Measurements from ENCODE around the gene CXCR4. TPM values are rescaled to one million over a fixed set of nuclear protein-coding genes. Genes with fewer than 3 reads are reported as not detected.

Gene CXCR4
- total RNA-seq, 2 donors from 2014 or later = 221 to 338 TPM

DNA sequence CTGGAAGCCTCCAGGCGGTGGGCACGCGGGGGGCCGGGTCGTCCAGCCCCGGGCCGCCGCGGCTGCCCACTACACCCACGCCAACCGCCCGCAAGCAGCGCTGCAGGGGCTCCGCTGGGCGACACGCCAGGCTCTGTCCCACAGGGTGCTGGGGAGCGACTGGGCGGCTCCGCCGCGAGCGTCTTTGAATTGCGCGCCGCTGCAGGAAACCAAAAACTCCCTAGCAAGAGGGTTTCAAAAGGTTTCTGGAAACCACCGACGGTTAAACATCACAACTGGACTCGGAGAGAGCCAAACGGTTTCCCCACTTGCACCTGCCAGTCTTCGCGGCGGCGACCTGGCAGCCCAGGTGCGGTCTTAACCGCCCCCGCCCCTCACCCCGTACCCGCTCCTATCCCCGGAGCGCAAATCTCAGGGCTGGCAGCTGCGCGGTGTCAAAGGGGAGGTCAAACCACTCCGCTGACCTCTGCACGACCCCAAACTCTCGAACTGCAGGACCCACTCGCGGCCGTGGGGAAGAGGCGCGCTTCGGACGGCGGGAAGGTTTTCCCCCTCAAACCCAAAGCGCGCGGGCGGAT, 1.0 kb downstream of the CXCR4 start:
- H3K27ac Mint-ChIP-seq = peak overlapping the region; percentile 80
- peak overlapping the region; percentile 89 to 95 for H3K4me3 Mint-ChIP-seq
- peak; percentile 33 to 51 for ATAC-seq (replicated peaks in 1 of 2)
- H3K9me3 Mint-ChIP-seq = no peaks in the 10 kb centered on the region
- H3K27me3 Mint-ChIP-seq (ENCODE audit: low read depth) = peaks cover 9% of the 10 kb centered on the region
- peak; percentile 79 to 80 for DNase-seq
- H3K4me1 Mint-ChIP-seq (ENCODE audit: low read depth) = peaks cover 65% of the 10 kb centered on the region
- H3K36me3 Mint-ChIP-seq (ENCODE audit: insufficient read depth in 2 of 2) = peaks cover 29 to 38% of the 10 kb centered on the region in 2 donors

DNA sequence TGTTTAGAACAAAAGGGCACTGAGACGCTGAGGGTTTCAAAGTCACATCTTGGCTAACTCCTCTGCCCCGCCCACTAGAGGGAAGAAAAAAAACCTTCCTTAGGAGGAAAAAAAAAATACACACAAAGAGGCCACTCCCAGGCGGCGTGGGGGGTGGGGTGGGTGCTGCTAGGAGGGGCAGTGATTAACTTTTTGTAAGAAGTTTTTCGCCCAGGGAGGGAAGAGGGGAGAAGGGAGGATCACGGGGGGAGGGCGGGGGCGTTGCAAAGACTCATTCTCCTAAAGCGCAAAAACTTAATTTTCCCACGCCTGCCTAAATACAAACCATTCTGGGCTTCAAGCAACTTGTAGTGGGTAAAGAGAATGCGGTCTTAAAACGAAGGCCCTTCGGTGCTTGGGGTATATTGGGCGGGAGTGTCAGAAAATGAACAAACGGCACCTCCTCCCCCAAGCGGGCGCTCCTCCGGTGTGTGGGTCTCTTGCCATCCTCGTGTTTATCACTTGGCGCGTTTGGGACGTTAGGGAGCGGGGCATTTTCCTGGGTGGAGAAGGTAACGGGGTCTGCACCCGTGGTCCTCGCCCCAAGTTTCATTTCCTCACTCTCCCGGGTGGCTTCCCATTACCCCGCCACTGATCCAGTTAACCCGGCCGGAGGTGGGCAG, 1.7 kb downstream of the CXCR4 start:
- H3K36me3 Mint-ChIP-seq (ENCODE audit: insufficient read depth in 2 of 2) = peaks cover 29 to 38% of the 10 kb centered on the region in 2 donors
- H3K27me3 Mint-ChIP-seq (ENCODE audit: low read depth) = peaks cover 9% of the 10 kb centered on the region
- no peaks in the 10 kb centered on the region for H3K9me3 Mint-ChIP-seq
- H3K4me1 Mint-ChIP-seq (ENCODE audit: low read depth) = peaks cover 64% of the 10 kb centered on the region
- DNase-seq (peak; percentile 79 to 81), ATAC-seq (replicated peaks in 1 of 2) (peak; percentile 16 to 36)
- peak overlapping the region; percentile 80 for H3K27ac Mint-ChIP-seq
- peak overlapping the region; percentile 89 to 95 for H3K4me3 Mint-ChIP-seq

DNA sequence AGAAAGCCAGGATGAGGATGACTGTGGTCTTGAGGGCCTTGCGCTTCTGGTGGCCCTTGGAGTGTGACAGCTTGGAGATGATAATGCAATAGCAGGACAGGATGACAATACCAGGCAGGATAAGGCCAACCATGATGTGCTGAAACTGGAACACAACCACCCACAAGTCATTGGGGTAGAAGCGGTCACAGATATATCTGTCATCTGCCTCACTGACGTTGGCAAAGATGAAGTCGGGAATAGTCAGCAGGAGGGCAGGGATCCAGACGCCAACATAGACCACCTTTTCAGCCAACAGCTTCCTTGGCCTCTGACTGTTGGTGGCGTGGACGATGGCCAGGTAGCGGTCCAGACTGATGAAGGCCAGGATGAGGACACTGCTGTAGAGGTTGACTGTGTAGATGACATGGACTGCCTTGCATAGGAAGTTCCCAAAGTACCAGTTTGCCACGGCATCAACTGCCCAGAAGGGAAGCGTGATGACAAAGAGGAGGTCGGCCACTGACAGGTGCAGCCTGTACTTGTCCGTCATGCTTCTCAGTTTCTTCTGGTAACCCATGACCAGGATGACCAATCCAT, 2.7 kb downstream of the CXCR4 start:
- ATAC-seq (replicated peaks in 1 of 2) (no peak), DNase-seq (no peak)
- H3K9me3 Mint-ChIP-seq = no peaks in the 10 kb centered on the region
- peaks cover 29 to 38% of the 10 kb centered on the region in 2 donors for H3K36me3 Mint-ChIP-seq (ENCODE audit: insufficient read depth in 2 of 2)
- H3K27ac Mint-ChIP-seq = peak overlapping the region; percentile 80
- H3K27me3 Mint-ChIP-seq (ENCODE audit: low read depth) = peaks cover 6% of the 10 kb centered on the region
- H3K4me3 Mint-ChIP-seq = peak overlapping the region; percentile 89 to 95
- H3K4me1 Mint-ChIP-seq (ENCODE audit: low read depth) = peaks cover 62% of the 10 kb centered on the region

DNA sequence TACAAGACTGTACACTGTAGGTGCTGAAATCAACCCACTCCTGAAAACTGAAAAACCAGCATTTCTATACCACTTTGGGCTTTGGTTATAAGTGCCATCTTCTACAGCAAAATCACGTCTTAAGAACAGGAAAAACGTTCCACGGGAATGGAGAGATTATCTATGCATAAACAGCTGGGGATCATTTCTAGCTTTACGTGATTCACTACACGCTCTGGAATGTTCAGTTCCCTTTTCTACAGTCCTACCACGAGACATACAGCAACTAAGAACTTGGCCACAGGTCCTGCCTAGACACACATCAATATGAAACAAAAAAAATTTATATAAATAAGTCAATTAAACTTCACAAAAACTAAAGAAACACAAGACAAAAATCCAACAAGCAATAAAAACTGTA, 3.6 kb downstream of the CXCR4 start:
- DNase-seq = no peak
- Mint-ChIP-seq H3K9me3 (no peaks in the 10 kb centered on the region), H3K36me3 (ENCODE audit: insufficient read depth in 2 of 2) (peaks cover 29 to 38% of the 10 kb centered on the region in 2 donors), H3K4me3 (peak overlapping the region; percentile 89 to 95), H3K27ac (peak overlapping the region; percentile 80), H3K27me3 (ENCODE audit: low read depth) (no peaks in the 10 kb centered on the region), H3K4me1 (ENCODE audit: low read depth) (peaks cover 53% of the 10 kb centered on the region)
- no peak for ATAC-seq (replicated peaks in 1 of 2)

DNA sequence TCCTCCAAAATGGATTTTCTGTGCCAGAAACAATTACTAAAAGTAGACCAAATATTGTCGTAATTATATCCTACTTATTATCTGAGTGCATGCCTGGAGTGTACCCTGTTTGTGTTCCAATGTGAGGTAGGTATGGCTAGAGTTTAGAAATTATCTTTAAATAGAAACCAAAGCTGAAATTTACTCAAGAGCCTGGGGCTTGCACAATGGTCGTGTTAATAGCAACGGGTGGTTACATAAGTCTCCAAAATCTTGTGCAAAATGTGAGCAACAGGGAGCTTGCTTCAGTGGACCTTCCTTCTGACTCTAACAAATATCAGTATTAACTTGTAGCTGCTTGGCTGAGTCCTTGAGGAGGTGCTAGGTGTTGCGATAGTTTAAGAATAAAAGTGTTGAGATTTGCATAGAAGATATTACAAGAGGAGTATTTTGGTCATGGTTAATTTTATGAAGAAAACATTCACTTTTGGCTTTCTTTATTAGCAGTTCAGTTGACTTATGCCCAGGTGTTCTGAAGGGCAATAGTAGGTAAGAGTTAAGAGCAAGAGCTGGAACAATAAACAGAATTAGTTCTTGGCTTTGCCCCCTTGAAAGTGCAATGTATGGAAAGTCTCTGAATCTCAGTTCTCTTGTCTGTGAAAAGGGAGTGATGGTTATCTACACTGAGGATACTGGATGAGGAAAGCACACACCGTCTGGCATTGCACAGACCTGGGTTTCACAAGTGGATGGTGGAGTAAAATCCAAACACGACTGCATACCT, 4.6 kb downstream of the CXCR4 start:
- Mint-ChIP-seq H3K27me3 (ENCODE audit: low read depth) (no peaks in the 10 kb centered on the region), H3K27ac (peak overlapping the region; percentile 80), H3K9me3 (no peaks in the 10 kb centered on the region), H3K4me1 (ENCODE audit: low read depth) (peaks cover 59% of the 10 kb centered on the region), H3K36me3 (ENCODE audit: insufficient read depth in 2 of 2) (peaks cover 29 to 38% of the 10 kb centered on the region in 2 donors), H3K4me3 (peak overlapping the region; percentile 89 to 95)
- ATAC-seq (replicated peaks in 1 of 2) (no peak), DNase-seq (no peak)

DNA sequence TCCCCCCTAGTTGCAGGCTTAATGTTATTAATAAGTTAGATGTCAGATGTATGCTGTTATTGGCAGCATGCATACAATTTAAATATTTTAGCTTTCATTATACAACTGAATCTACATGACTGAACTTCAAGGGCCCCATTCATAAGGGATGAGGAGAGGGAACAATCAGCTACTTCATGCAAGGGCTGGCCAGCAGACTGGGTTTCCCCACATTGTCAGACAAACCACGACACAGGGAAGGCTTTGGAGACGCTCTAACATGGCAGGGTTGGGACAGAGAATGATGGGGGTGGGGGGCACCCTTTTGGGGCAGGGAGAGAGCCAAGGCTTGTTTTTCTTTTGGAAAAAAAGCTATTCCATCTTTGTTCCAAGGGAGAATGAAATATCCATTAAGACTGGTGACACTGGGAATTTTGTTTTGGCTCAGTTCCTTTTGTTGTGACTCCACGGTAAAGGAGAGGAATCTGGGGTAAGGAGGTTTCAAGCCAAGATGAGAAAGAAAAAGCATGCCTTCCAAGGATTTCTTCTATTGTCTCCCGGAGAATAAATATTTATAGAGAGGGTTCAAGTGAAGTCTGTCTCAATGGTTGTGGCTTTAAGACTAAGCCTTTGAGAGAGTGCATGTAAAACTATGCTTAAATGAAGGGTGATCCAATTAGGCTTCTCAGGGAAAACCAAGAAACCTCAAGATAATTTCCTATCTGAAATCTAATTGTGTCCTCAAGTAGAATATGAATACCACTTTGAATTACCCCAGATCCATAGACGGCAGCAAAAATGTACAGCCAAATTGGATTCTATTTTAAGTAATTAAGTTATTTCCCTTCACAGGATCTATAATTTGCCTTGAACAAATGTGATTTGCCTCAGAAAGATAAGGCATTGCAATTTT, 5.4 kb downstream of the CXCR4 start:
- Mint-ChIP-seq H3K36me3 (ENCODE audit: insufficient read depth in 2 of 2) (peaks cover 26 to 34% of the 10 kb centered on the region in 2 donors), H3K27ac (peak overlapping the region; percentile 73), H3K27me3 (ENCODE audit: low read depth) (no peaks in the 10 kb centered on the region), H3K4me1 (ENCODE audit: low read depth) (peaks cover 59% of the 10 kb centered on the region), H3K9me3 (no peaks in the 10 kb centered on the region), H3K4me3 (peak overlapping the region; percentile 27 to 89)
- DNase-seq (no peak), ATAC-seq (replicated peaks in 1 of 2) (no peak)

DNA sequence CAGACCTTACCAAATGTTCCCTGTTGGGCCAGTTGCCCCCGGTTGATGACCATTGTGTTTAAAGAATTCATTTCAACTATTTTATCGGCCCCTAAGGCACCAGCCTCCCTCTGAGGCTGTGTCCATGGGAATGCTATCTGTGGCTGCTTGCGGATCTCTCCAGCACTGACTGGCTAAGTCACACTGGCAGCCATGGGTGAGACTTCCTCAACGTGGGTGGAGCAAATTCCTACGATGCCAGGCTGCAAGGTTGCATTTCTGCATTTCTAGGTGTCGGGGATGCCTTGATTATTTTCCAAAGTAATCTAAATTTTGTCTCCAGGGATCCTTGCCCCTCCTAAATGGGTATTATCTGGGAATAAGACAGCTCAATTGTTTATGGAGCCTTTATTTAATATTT, 6.2 kb downstream of the CXCR4 start:
- H3K9me3 Mint-ChIP-seq = no peaks in the 10 kb centered on the region
- ATAC-seq (replicated peaks in 1 of 2) (no peak), DNase-seq (no peak)
- peaks cover 26 to 34% of the 10 kb centered on the region in 2 donors for H3K36me3 Mint-ChIP-seq (ENCODE audit: insufficient read depth in 2 of 2)
- peaks cover 65% of the 10 kb centered on the region for H3K4me1 Mint-ChIP-seq (ENCODE audit: low read depth)
- H3K27ac Mint-ChIP-seq = no peak overlapping the region
- H3K27me3 Mint-ChIP-seq (ENCODE audit: low read depth) = no peaks in the 10 kb centered on the region
- H3K4me3 Mint-ChIP-seq = no peak overlapping the region

DNA sequence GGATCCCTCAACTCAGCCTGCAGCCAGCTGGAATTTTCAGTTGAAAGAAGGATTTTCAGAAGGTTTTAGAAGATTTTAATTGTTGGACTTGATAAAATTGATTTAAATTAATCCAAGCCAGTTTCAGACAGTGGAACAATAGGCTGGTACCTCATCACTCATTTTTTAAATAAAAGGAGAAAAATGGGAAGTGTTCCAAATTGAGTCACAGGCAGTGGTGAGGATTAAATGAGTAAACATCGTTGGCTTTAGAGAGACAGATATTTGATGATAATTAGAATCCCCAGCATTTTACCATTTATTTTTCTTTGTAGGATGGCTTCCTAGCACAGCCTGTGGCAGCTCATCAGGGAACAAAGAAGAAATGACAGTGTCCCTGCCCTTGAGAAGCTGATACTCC, 7.4 kb downstream of the CXCR4 start:
- H3K27ac Mint-ChIP-seq = no peak overlapping the region
- no peaks in the 10 kb centered on the region for H3K9me3 Mint-ChIP-seq
- H3K4me1 Mint-ChIP-seq (ENCODE audit: low read depth) = peaks cover 59% of the 10 kb centered on the region
- H3K4me3 Mint-ChIP-seq = no peak overlapping the region
- ATAC-seq (replicated peaks in 1 of 2) (no peak), DNase-seq (no peak)
- no peaks in the 10 kb centered on the region for H3K27me3 Mint-ChIP-seq (ENCODE audit: low read depth)
- H3K36me3 Mint-ChIP-seq (ENCODE audit: insufficient read depth in 2 of 2) = peaks cover 22 to 29% of the 10 kb centered on the region in 2 donors

DNA sequence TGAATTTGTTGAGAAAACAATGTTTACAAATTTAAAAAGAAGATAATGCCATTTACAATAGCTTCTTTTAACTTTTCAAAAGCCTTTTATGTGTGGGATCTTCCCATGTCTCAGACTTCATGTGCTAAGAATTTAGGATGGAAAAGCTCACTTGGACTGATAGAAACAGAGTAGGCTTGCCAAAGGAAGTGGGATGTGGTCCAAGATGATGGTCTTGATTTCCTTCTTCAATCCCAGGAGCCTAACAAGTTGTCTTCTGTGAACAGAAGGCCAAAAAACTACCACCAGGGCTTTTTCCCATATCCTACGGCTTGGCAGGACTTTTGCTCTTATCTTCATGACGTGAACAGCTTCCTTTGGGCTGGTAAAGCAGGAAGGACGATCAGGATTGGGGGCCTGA, 9.5 kb downstream of the CXCR4 start:
- Mint-ChIP-seq H3K4me3 (no peak overlapping the region), H3K4me1 (ENCODE audit: low read depth) (peaks cover 38% of the 10 kb centered on the region), H3K36me3 (ENCODE audit: insufficient read depth in 2 of 2) (peaks cover 4 to 9% of the 10 kb centered on the region in 2 donors), H3K27me3 (ENCODE audit: low read depth) (no peaks in the 10 kb centered on the region), H3K27ac (no peak overlapping the region), H3K9me3 (no peaks in the 10 kb centered on the region)
- DNase-seq (no peak), ATAC-seq (replicated peaks in 1 of 2) (no peak)

DNA sequence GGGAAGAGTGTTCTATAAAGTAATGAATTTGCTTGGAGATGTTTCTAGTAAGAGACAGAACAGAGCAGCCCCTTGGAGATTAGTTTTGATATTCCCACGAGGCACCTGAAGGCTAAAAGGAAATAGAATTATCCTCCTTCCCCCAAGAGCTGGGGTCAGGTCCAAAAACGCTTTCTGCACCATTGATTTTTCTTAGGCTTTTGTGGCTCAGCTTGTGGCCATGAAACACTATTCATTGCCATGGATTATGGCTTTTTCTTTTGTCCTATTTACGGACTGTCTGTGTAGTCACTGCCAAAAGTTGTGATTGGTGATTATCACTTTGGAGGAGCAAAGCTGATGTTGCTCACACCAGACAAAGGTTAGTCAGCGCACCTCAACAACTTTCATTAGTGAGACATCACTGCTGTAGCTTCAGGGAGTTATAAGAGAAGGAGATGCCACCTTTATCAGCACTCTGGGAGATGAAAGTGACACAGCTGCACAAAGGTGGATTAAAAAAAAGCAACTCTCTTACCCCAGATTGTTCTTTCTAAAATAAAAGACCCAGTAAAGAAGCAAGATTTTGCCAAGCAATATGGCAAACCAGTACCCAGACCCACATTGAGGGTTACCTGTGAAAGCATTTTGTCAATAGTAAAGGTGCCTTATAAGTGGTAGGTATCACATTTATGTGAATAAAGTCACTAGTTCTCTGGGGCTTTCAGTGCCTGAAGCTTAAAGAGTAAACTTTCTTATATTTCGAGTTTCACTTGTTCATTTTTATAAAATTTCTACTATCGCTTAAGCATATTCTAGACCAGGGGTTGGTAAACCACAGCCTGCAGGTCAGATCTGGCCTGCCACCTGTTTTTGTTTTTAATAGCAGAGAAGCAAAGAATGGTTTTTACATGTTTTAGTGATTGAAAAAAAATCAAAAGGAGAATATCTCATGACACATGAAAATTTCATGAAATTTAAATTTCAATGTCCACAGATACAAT, 10.6 kb downstream of the CXCR4 start:
- H3K9me3 Mint-ChIP-seq = no peaks in the 10 kb centered on the region
- peaks cover 27% of the 10 kb centered on the region for H3K4me1 Mint-ChIP-seq (ENCODE audit: low read depth)
- peaks cover 0 to under 1% of the 10 kb centered on the region in 2 donors for H3K36me3 Mint-ChIP-seq (ENCODE audit: insufficient read depth in 2 of 2)
- DNase-seq (no peak), ATAC-seq (replicated peaks in 1 of 2) (peak in 1 of 2 donors; percentile 48)
- no peak overlapping the region for H3K27ac Mint-ChIP-seq
- H3K27me3 Mint-ChIP-seq (ENCODE audit: low read depth) = no peaks in the 10 kb centered on the region
- no peak overlapping the region for H3K4me3 Mint-ChIP-seq

DNA sequence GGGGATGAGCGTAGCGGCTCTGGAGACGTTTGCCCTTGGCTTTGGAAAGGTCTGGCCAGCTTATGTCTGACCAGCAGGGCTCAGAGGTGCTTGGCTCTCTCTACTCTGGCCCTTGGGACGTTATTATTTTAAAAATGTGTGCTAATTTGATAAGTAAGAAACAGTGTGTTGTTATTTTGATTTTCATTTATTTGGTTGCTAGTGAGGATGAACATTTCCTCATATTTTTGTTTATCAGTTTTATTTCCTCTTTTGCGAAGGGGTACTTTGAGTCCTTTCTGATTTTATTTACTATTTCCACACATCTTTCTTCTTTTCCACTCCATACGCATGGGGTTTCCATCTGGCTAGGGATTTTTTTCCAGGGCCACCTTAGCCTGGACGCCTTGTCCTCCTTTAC, 11.4 kb downstream of the CXCR4 start:
- no peak for DNase-seq
- no peaks in the 10 kb centered on the region for H3K27me3 Mint-ChIP-seq (ENCODE audit: low read depth)
- H3K4me1 Mint-ChIP-seq (ENCODE audit: low read depth) = peaks cover 21% of the 10 kb centered on the region
- H3K9me3 Mint-ChIP-seq = peaks cover 0 to 2% of the 10 kb centered on the region in 2 donors
- H3K4me3 Mint-ChIP-seq = no peak overlapping the region
- no peak for ATAC-seq (replicated peaks in 1 of 2)
- H3K36me3 Mint-ChIP-seq (ENCODE audit: insufficient read depth in 2 of 2) = no peaks in the 10 kb centered on the region
- no peak overlapping the region for H3K27ac Mint-ChIP-seq
